NCI-H460 (cell line): ENCODE data around the gene SEC14L6. TPM values are rescaled to one million over a fixed set of nuclear protein-coding genes. Genes with fewer than 3 reads are reported as not detected.
"Not testable (repeated sequence)": the region's sequence is repeated elsewhere in the genome, so short reads cannot be mapped to it uniquely, and the experiment has no call there.

Experiments used
- DNase-seq: peaks from one replicate; pipeline ENCODE4 v3.0.0-alpha.2; 2016; ENCODE audit warnings: low read depth; ENCODE audit errors: extremely low read depth
- polyA plus RNA-seq: library from polyadenylated mRNA; depleted of rRNA; stranded (reverse); fragments of >200 nt; gene quantifications from 2 replicates; pipeline ENCODE4 v1.2.3, GENCODE V29; 2014; cell fraction: nucleus; rRNA removed
- total RNA-seq: library from RNA; depleted of rRNA; stranded (reverse); fragments of >200 nt; shearing (Covaris generic); gene quantifications from 2 replicates; pipeline ENCODE4 v1.2.3, GENCODE V29; 2014; rRNA removed

The SEC14L6 gene
- not detected in 2 replicates for total RNA-seq
- polyA plus RNA-seq: not detected in 2 replicates

DNA sequence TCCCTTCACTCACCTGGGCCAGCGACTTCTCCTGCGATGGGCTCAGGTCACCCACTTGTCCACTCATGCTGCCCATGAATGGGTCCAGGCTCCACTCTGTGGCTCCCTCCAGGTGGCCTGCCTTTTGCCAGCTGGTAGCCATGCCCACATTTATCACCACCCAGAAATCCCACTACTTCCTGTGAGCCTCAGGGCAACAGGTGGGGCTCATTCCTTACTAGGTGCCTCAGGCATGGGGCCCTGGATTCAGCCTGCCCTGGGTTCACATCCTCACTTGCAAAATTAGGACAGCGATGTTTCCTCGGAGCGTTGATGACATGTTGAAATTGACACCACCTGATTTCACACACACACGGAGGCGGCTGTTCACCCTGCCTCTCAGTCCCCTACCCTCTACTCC lies at the start of gene SEC14L6:
Gene SEC14L6 (minus strand): TSS at position 126 of the 400 bp plus-strand sequence. CDS start 59 bp downstream, at position 67.
- no peak for DNase-seq

DNA sequence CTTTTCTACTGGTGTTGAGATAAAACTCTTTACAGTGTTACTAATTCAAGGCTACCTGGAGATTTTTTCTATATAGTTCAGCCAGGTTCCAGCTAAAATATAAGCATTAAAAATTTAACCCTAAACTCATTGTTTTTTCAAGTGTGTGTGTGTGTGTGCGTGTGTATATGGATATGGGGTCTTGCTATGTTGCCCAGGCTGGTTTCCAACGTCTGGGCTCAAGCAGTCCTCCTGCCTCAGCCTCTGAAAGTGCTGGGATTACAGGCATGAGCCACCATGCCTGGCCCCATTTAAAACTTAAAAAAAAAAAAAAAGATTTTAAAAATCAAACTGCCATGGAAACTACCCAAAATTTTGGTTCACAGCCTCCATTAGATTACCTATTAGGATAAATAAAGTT lies 49.7 kb upstream of the SEC14L6 start:
- DNase-seq: no peak

DNA sequence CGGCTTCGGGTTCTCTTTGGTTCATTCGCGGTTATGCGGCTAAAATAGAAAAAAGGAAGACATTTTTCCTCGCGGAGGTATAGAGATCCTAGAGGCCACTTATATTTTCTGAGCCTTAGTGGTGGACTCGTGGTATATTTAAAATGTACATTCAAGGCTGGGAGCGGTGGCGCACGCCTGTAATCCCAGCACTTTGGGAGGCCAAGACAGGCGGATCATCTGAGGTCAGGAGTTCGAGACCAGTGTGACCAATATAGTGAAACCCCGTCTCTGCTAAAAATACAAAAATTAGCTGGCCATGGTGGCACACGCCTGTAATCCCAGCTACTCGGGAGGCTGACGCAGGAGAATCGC lies 45.8 kb upstream of the SEC14L6 start:
- not testable (repeated sequence) for DNase-seq

DNA sequence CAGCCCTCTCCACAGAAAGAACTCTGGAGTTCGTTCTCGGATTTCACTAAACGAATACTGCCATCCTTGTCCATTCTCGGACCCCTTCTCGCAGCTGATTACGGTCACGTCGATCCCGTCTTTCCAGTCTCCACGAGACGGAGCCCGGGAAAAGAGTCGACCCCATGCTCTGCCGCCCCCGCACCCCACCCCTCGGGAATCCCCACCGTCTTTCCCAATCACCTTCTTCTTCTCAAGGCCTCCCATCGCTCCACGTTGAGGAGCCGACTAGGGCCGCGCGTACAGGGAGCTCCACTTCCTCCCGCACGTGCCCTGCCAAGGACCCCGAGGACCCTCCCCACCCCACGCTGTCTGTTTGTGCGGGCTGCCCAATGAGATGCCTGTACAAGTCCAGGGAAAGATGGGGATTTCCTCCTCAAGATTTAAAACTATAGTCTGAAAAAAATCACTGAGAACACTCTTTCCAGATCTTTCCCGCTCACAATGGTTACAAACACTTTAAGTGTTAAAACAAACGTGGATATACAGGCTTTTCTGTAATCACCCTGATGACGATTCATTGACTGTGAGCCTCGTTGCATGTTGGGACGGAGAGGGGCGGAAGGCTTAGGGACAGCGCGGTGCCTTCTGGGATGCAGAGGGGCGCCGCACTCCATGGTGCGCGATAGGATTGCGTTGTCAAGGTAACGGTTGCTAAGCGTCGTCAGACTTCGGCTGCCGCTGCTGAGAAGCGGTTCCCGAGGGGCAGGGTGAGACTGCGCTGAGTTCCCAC lies 45.2 kb upstream of the SEC14L6 start, which contains the start of gene PES1:
Gene PES1 (minus strand): TSS at position 323 of the 772 bp plus-strand sequence. CDS start 77 bp downstream, at position 246.
- DNase-seq: peak; percentile 95

DNA sequence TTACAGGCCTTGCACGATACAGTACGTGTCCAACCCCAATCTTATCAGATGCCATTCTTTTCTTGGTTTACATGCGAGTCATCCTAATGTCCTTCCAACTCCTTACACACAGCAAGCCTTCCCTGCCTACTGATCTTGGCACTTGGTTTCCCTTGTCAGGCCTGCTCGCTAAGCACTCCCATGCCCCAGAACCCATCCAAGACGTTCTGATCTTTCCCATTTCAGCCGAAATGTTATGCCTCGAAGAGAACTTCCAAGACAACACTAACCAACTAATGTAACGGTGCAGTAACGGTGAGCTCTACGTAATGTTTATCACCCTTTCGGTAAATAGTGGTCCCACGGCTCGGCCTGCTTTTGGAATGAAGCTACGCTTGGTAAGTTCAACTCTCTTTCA lies 44.6 kb upstream of the SEC14L6 start:
- no peak for DNase-seq

DNA sequence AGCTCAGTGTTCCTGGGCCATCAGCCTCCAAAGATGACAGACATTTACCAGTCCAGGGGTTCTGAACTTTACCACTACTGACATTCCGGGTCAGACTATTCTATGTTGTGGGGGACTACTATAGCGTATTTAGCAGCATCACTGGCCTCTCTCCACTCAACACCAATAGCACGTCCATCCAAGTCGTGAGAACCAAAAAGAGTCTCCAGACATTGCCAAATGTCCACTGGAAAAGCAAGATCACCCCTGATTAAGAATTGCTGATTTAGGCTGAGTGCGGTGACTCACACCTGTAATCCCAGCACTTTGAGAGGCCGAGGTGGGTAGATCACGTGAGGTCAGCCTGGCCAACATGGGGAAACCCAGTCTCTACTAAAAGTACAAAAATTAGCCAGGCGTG lies 39.9 kb upstream of the SEC14L6 start:
- no peak for DNase-seq

DNA sequence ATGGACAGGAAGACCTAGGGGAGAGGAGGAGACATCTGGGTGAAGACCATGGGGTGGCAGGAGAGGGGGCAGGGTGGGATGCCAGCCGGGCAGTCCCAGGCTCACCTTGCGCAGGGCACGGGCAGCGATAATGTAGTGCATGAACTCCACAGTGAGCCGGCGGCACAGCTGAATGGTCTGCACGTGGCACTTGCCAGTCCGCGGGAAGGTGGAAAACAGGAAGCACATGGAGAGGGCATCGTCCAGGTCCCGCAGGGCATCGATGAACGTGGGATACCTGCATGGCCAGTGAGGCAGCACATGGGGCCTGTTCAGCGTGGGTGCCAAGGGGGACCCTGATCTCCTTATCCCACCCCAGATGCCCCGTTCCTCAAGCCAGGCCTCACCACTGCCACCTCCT lies 37.9 kb upstream of the SEC14L6 start:
- no peak for DNase-seq

DNA sequence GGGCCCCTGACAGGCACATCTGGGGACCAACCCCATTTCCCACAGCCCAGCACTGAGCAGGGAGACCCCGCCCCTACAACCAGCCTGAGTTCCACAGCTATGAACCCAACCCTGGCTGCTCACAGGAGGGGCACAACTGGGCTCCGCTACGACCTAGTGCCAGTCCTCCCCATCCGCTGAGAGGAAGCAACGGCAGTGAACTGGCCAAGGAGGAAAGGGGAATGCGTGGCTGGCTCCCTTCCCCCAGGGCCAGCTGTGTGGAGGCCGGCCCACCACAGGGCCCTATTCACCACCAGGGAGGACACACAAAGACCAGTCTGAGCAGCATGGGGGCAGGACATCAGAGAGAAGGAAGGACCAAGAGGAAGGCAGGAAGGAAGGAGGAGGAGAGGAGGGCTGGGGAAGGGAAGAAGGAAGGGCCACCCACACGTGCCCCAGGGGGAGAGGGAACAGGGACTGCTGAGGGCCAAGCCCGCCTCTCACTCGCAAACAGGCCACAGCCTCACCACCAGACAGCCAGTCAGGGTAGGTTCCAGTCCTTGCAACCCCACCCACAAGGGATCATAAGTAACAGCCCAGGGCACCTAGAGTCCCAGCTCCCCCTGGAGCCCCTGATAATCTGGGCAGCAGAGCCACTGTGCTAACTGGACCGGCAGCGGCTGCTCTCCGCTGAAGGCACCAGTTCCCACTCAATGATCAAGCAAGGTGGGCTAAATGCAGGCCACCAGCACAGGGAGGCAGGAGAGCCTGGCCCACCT lies 36.4 kb upstream of the SEC14L6 start:
- DNase-seq: no peak

DNA sequence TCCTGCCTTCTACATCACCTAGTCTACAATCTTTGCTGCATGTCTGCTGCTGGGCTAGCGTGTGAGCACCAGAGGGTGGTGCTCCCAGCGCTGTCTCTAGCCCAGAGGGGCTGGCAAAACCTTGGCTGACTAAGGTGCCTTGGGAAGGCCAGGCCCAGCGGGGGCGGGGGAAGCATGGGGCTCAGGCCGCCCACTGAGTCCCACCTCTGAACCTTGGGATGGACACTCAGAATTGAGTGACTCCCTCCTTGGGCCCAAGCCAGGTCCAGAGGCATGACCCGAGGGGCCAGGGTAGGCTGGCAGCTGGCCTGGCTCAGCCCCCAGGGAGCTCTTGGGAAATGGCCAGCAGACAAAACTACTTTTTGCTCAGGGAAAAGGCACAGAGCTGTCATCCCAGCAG lies 35.5 kb upstream of the SEC14L6 start:
- no peak for DNase-seq

DNA sequence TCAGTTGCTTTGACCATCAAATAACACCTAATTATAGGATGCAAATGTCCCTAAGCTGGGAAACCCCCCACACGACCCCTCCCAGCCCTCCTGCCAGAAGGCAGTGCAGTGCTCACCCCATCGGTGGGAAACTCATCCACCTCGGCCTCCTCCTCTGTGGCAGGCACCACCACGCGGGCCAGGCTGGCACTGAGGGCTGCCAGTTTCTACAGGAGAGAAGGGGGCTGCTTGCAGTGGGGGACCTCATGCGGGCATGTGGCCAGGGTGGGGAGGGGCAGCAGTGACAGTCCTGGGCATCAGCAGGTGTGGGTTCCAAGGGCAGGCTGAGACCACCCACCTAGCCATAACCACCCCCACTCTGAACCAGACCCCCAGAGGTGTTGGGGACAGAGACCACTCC lies 34.4 kb upstream of the SEC14L6 start:
- DNase-seq: no peak

DNA sequence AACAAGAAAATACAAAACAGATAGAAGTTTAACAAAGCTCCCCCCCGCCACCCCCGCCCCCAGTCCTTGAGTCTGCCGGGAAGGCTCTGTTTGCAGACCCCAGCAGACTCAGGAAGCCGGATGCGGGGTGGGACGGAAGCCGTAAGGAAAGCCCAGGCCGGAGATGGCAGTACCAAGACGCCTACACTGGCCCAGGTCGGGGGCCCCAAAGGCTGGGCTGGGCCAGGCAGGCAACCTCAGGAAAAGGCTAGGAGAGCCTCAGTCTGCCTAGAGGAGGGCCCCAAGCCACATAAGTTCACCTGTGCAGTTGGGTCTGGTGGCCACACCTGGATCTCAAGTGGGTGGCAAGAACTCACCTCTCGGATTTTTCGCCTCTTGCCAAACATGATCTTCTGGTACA lies 31.9 kb upstream of the SEC14L6 start:
- no peak for DNase-seq

DNA sequence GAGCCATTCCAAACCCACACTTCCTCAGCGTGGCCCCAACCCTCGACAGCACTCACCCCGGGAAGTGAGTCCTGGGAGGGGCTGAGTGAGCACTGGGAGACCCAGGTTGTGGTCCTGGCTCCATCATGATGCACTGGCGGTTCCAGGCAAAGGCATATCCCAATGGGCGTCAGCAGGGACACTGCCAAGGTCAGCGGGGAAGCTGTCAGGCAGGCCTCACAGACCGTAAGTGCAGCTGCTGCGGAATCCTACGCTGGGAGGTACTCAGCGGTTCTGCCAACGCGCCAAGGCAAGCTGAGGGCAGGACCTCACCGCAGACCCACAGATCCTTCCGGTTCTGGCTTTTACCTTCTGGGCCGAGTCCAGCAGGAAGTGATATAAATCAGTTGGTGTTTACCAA lies 29.3 kb upstream of the SEC14L6 start:
- DNase-seq: no peak

DNA sequence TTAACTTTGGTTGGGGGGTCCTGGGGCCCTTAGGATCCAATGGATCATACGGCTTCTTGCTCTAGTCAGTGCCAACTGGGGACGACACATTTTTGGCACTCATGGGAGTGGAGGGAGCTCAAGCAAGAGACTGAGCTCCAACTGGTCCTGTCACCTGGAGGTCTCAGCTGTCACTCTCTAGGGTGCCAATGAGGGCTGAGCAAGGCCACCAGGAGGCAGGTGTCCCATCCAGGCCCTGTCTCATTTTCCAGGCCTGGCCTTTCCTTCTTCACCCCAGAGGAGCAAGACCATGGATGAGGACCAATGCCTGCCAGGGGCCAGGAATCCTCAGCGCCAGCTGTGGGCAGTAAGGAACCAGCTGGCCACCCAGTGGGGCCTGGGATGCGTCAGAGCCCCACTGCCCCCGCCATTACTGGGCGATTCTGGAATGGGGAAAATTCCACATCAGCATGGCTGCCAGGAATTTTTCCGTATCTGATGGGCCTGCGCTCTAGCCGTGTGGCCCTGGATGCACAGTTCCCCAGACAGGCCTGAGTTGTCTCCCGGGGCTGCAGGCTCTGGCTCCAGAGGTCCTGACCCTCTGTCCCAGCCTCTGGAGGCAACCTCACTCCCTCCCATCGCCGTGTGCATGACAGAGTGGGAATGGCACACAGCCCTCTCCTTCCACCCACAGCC lies 28.6 kb upstream of the SEC14L6 start:
- no peak for DNase-seq

DNA sequence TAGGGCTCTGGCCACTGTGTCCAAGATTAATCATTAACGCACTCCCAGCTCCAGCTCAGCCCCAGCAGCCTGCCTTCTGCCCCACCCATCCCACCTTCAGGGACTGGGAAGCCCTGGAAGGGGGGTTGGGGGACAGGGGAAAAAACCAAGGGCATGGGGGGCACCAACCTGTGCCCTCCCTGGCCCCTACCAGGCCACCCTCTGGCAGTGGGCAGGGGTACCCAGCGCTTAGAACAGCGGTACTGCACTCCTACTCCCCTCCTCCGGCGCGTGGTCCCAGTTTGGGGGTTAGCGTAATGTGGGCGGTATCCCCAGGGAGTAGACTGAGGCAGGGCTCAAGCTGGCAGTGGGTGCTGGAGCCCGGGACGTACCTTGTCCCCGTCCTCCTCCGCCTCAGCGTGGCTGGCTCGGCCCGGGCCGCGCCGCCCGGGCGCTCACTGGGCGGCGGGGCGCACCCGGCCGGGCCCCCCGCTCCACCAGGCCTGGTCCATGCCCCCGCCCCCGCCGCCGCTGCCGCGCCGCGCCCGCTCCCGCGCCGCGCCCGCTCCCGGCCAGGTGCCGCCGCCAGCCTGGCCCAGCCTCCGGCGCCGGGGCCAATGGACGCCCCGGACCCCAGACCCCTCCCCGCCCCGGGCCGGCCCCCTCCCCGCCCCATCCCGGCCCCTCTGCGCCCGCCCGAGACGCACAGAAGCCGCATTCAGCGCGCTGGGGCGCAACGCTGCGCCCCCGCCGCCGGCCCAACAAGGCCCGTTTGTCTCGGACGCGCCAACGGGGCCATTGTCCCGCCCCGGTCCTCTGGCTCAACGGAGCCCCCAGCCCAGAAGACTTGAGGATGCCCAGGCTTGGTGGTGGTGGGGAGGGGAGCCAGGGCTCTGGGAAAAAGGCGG lies 27.8 kb upstream of the SEC14L6 start, which contains the start of gene GAL3ST1:
Gene GAL3ST1 (minus strand): TSS at position 571 of the 887 bp plus-strand sequence. CDS start 17,273 bp downstream, outside the sequence.
- no peak for DNase-seq

DNA sequence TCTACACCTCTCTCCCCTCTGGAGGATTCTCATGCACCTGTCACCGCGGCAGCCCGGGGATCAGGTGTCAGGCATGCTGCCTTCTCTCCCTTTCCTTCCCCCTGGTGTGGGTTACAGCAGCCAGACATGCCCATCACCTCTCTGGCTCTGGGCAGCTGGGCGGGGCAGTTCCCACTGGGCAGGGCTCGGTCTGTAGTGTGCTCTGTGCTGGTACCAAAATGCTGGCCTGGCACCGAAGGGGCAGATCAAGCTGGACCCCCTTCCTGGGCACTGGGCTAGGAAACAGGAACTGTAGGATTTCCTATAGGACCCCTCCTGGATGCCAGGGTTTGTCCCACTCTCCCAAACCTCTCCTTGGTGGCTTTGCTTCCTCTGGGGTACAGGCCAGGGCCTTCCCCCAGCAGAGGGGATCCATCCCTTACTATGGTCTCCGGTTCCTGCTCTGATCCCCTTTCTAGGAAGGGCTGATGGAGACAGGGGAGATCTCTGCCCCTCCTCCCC lies 27.1 kb upstream of the SEC14L6 start:
- DNase-seq: no peak

DNA sequence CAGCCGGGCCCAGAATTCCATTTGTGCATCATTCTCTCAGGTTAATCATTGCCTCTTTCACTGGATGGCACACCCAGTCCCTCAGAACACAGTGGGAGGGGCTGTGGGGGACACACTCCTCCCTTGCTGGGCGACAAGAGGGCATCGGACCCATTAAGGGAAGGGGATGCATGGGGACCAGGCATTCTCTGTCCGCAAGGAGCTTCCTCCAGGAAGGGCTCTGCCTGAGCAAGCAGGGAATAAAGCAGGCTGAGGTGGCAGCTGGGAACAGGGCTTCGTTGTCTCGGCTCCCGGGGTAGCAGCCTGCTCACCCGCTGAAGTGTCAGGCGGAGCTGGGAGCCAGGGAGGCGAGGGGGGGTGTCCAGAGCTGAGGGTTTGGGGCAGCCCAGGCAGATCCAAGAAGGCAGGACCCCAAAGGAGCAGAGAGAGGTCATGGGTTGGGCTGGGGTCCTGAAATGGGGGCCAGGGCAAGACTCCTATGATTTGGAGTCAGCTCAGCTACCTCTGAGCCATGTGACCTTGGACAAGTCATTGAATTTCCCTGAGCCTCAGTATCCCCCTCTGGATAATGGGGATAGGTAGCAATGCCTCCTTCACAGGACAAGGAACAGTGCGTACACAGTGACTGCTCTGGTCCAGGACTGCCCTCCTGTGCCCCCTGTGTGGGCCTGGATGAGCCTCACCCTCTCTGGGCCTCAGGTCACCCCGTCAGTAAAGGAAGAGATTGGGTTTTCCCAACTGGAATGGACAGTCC lies 26.5 kb upstream of the SEC14L6 start:
- DNase-seq: no peak

DNA sequence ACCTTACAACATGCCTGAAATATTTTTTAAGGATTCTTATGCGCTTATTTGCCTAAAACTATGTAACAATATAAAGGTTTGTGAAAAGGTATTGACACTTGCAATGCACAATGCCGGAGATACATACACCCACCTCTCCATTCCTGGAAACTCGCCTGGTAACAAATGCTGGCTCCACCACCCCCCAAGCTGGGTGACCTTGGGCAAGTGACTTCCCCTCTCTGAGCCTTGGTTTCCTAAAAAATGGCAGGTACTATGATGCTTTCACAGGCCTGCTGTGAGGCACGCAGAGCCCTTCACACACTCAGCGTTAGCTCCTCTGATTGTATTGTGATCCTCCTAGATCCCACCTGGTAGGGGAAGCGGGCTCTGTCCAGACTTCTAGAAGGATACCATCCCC lies 25.7 kb upstream of the SEC14L6 start:
- DNase-seq: no peak

DNA sequence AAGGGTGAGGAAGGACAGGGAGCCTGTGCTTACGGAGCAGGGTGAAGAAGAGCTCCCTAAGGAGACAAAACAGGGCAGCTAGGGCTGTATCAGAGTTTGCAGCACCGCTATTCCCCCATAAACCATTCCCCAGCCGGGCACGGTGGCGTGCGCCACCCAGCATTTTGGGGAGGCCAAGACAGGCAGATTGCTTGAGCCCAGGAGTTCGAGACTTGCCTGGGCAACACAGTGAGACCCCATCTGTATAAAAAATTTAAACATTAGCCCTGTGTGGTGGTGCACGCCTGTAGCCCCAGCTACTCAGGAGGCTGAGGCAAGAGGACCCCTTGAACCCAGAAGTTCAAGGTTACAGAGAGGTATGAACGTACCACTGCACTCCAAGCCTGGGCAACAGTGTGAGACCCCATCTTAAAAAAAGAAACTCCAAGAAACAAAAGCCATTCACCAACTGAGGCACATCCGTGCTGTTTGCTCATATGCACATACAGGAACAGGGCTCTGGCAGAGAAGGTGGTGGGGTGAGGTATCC lies 23.2 kb upstream of the SEC14L6 start:
- no peak for DNase-seq
